GM12878 (cell line): ENCODE data around the gene IL20RB.

Experiments
- EP300 ChIP-seq, 2 experiments: fragments of 150-350 bp in 1 of 2; IDR thresholded peaks; 2 replicates each; pipeline ENCODE4 v1.6.1; 2011 to 2012; ENCODE audit warnings: low read depth in 2 of 2, low read length in 2 of 2, borderline replicate concordance in 1 of 2, improper control_type of control experiment in 1 of 2, inconsistent platforms in 1 of 2; ENCODE audit not compliant: control insufficient read depth in 1 of 2
- TBL1XR1 ChIP-seq: IDR thresholded peaks from 2 replicates; pipeline ENCODE4 v1.6.1; 2012; ENCODE audit warnings: low read depth, low read length, improper control_type of control experiment

- TF ChIP-seq TBL1XR1, result no peak
- TF ChIP-seq EP300 (IDR thresholded peaks at IDR 0.05; ENCODE audit: borderline replicate concordance in 1 of 2, control insufficient read depth in 1 of 2, low read depth in 2 of 2, low read length in 2 of 2), result no peak
Measured at GRCh38 chr3:136959599-136959998, 1.8 kb downstream of the IL20RB start.
